ENCODE data around the gene SLBP. TPM values are rescaled to one million over a fixed set of nuclear protein-coding genes. Genes with fewer than 3 reads are reported as not detected.

Gene SLBP
- total RNA-seq, 3 donors from 2014 or later: 21.9 to 31.7 (median 30.6) TPM

- intact Hi-C loops (cut with DNase I, micrococcal nuclease): no loop called here
- H3K4me3 ChIP-seq: peak overlapping the region; percentile 80
- ATAC-seq (peak; percentile 35), DNase-seq (peak; percentile 72 to 79 (median 73))
- H3K36me3 ChIP-seq (ENCODE audit: low read depth): no peaks in the 10 kb centered on the region
- TF ChIP-seq, protein P1, sequence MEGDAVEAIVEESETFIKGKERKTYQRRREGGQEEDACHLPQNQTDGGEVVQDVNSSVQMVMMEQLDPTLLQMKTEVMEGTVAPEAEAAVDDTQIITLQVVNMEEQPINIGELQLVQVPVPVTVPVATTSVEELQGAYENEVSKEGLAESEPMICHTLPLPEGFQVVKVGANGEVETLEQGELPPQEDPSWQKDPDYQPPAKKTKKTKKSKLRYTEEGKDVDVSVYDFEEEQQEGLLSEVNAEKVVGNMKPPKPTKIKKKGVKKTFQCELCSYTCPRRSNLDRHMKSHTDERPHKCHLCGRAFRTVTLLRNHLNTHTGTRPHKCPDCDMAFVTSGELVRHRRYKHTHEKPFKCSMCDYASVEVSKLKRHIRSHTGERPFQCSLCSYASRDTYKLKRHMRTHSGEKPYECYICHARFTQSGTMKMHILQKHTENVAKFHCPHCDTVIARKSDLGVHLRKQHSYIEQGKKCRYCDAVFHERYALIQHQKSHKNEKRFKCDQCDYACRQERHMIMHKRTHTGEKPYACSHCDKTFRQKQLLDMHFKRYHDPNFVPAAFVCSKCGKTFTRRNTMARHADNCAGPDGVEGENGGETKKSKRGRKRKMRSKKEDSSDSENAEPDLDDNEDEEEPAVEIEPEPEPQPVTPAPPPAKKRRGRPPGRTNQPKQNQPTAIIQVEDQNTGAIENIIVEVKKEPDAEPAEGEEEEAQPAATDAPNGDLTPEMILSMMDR (IDR thresholded peaks at IDR 0.05): no peak
- peaks cover 33% of the 10 kb centered on the region for H3K4me1 ChIP-seq (ENCODE audit: low read depth)
- no peaks in the 10 kb centered on the region for H3K9me3 ChIP-seq
Observed at GRCh38 chr4:1711571-1712215, 426 bp downstream of the SLBP start.

DNA sequence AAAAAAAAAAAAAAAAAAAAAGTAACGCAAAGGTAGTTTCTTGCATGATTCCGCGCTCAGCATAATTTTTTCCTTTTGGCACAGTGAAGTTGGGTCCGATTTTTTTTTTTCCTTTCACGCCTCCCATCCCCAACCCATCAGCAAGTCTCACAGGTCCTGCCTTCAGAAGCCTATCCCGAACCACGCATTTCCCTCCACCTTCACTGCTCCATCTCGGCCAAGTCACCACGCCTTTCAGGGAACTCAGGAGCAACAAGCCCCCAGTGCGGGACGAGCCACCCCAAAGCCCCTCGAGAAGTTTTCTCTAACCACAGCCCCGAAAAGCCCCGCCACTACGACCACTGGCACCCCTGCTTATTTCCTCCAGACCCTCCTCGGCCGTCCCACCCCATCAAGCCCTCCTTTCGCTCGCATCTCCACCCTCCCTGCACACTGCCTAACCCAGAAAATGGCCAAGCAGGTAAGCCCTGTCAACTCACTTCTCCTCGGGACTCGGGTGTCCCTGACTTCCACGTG lies 1.0 kb downstream of the SLBP start:
- H3K4me3 ChIP-seq: peak overlapping the region; percentile 80
- H3K4me1 ChIP-seq (ENCODE audit: low read depth): peaks cover 33% of the 10 kb centered on the region
- ATAC-seq: no peak
- H3K36me3 ChIP-seq (ENCODE audit: low read depth): no peaks in the 10 kb centered on the region
- TF ChIP-seq, protein P1 (IDR thresholded peaks at IDR 0.05): no peak
- intact Hi-C loops (cut with DNase I, micrococcal nuclease): no loop called here
- no peak for DNase-seq
- no peaks in the 10 kb centered on the region for H3K9me3 ChIP-seq

GRCh38 chr4:1708581-1708980 lies 3.5 kb downstream of the SLBP start:
- H3K36me3 ChIP-seq (ENCODE audit: low read depth): no peaks in the 10 kb centered on the region
- TF ChIP-seq, protein P1 (IDR thresholded peaks at IDR 0.05): no peak
- intact Hi-C loops (cut with DNase I, micrococcal nuclease): no loop called here
- ATAC-seq: no peak
- no peaks in the 10 kb centered on the region for H3K9me3 ChIP-seq
- H3K4me3 ChIP-seq: no peak overlapping the region
- no peak for DNase-seq
- H3K4me1 ChIP-seq (ENCODE audit: low read depth): peaks cover 20% of the 10 kb centered on the region

- Histone ChIP-seq H3K4me1 (ENCODE audit: low read depth) (peaks cover 16% of the 10 kb centered on the region), H3K9me3 (no peaks in the 10 kb centered on the region), H3K4me3 (no peak overlapping the region), H3K36me3 (ENCODE audit: low read depth) (peaks cover 6% of the 10 kb centered on the region)
- TF ChIP-seq, protein P1 (IDR thresholded peaks at IDR 0.05): no peak
- intact Hi-C loops (cut with DNase I, micrococcal nuclease): no loop called here
- DNase-seq (no peak), ATAC-seq (no peak)
Observed at GRCh38 chr4:1706358-1706757, 5.8 kb downstream of the SLBP start.

DNA sequence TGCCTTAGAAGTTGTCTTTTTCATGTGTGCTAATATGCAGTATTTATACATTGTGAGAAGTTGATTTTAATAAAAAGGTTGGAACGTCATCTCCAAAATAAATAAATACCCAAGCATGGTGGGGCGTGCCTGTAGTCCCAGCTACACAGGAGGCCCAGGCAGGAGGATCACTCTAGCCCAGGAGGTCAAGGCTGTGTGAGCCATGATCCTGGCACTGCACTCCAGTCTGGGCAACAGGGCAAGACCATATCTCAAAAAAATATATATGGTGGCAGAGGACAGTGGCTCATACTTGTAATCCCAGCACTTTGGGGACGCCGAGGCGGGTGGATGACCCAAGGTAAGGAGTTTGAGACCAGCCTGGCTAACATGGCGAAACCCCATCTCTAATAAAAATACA lies 6.4 kb downstream of the SLBP start:
- ATAC-seq (no peak), DNase-seq (no peak)
- peaks cover 6% of the 10 kb centered on the region for H3K36me3 ChIP-seq (ENCODE audit: low read depth)
- intact Hi-C loops (cut with DNase I, micrococcal nuclease): no loop called here
- H3K4me3 ChIP-seq: no peak overlapping the region
- TF ChIP-seq, protein P1 (IDR thresholded peaks at IDR 0.05): no peak
- no peaks in the 10 kb centered on the region for H3K9me3 ChIP-seq
- peaks cover 10% of the 10 kb centered on the region for H3K4me1 ChIP-seq (ENCODE audit: low read depth)
